IMR-90 (cell line): ENCODE measurements around the gene SF3A1. TPM values are rescaled to one million over a fixed set of nuclear protein-coding genes. Genes with fewer than 3 reads are reported as not detected.

ENCODE experiments used
- ATAC-seq: fragments of 200-7000 bp; cut with Tn5 transposase; 2 replicates; pipeline ENCODE4 v1.9.1; 2020; ENCODE audit warnings: low read depth, mild to moderate bottlenecking, moderate library complexity
- BruUV-seq: library from RNA; stranded (reverse); fragments of 400-500 nt; replicated peaks from 2 replicates; lab custom pipeline; 2021; lab: Mats Ljungman, UMichigan
- CTCF ChIA-PET: fragments of 300-600 bp; formaldehyde crosslinking; extraction: SDS; loops from one replicate; lab custom pipeline; 2021; ENCODE audit warnings: antibody characterized with exemption; lab: Yijun Ruan, JAX
- POLR2A ChIA-PET: fragments of 300-600 bp; sonication (Branson Sonifier 250); formaldehyde crosslinking; loops from one replicate; lab custom pipeline; 2022; ENCODE audit warnings: antibody characterized with exemption; ENCODE audit not compliant: unreplicated experiment; lab: Charles Lee
- DNase-seq: peaks from one replicate; pipeline ENCODE4 v3.0.0; 2013
- H2AFZ ChIP-seq: replicated peaks from 2 replicates; pipeline ENCODE3; 2013; ENCODE audit warnings: low read length, mild to moderate bottlenecking; ENCODE audit not compliant: poor library complexity
- H2AK5ac ChIP-seq: 2 replicates; pipeline ENCODE4 v1.6.1; 2013; ENCODE audit warnings: low read depth, low read length, inconsistent platforms
- H2AK9ac ChIP-seq: replicated peaks from 2 replicates; pipeline ENCODE3; 2013; ENCODE audit warnings: mild to moderate bottlenecking, low read depth, low read length, moderate library complexity; ENCODE audit not compliant: poor library complexity
- H2BK120ac ChIP-seq: 2 replicates; pipeline ENCODE4 v1.6.1; 2013; ENCODE audit warnings: low read depth, low read length, inconsistent platforms
- H2BK15ac ChIP-seq: 3 replicates; pipeline ENCODE4 v1.6.1; 2013; ENCODE audit warnings: low read depth, low read length, inconsistent platforms
- H2BK20ac ChIP-seq: 2 replicates; pipeline ENCODE4 v1.6.1; 2013; ENCODE audit warnings: low read depth, mild to moderate bottlenecking, inconsistent platforms, low read length, moderate library complexity
- H2BK5ac ChIP-seq: 2 replicates; pipeline ENCODE4 v1.6.1; 2013; ENCODE audit warnings: mild to moderate bottlenecking, low read depth, low read length, inconsistent platforms; ENCODE audit not compliant: poor library complexity, severe bottlenecking
- H3K14ac ChIP-seq: replicated peaks from 2 replicates; pipeline ENCODE4 v1.6.1; 2013; ENCODE audit warnings: low read depth, low read length, inconsistent platforms
- H3K18ac ChIP-seq: 2 replicates; pipeline ENCODE4 v1.6.1; 2013; ENCODE audit warnings: low read depth, low read length, control low read depth
- H3K23ac ChIP-seq: 2 replicates; pipeline ENCODE4 v1.6.1; 2013; ENCODE audit warnings: low read depth, low read length, inconsistent platforms
- H3K27ac ChIP-seq: 2 replicates; pipeline ENCODE4 v1.5.1; 2013; ENCODE audit warnings: mild to moderate bottlenecking, control low read depth, low read length; ENCODE audit not compliant: insufficient read depth
- H3K27me3 ChIP-seq: 2 replicates; pipeline ENCODE4 v1.6.1; 2013; ENCODE audit warnings: low read length; ENCODE audit not compliant: control insufficient read depth, insufficient read depth
- H3K36me3 ChIP-seq: 2 replicates; pipeline ENCODE4 v1.6.1; 2013; ENCODE audit warnings: low read length, mixed read lengths; ENCODE audit not compliant: control insufficient read depth, insufficient read depth
- H3K4ac ChIP-seq: 2 replicates; pipeline ENCODE4 v1.6.1; 2013; ENCODE audit warnings: low read depth, low read length, inconsistent platforms
- H3K4me1 ChIP-seq: 2 replicates; pipeline ENCODE4 v1.6.1; 2013; ENCODE audit warnings: low read length, mixed read lengths; ENCODE audit not compliant: control insufficient read depth, insufficient read depth
- H3K4me2 ChIP-seq: 2 replicates; pipeline ENCODE4 v1.6.1; 2013; ENCODE audit warnings: low read depth, mild to moderate bottlenecking, control low read depth, low read length, moderate library complexity
- H3K4me3 ChIP-seq: 2 replicates; pipeline ENCODE4 v1.5.1; 2013; ENCODE audit warnings: low read depth, mild to moderate bottlenecking, control low read depth, low read length, moderate library complexity; ENCODE audit not compliant: insufficient read depth
- H3K56ac ChIP-seq: 2 replicates; pipeline ENCODE4 v1.6.1; 2013; ENCODE audit warnings: low read length, inconsistent platforms; ENCODE audit not compliant: insufficient read depth; ENCODE audit errors: extremely low read depth
- H3K79me1 ChIP-seq, 2 experiments: 2 replicates each; pipeline ENCODE4 v1.6.1; 2013; ENCODE audit warnings: low read length in 2 of 2, inconsistent platforms in 1 of 2, low read depth in 1 of 2
- H3K9ac ChIP-seq: 2 replicates; pipeline ENCODE4 v1.6.1; 2013; ENCODE audit warnings: low read depth, low read length, control low read depth
- H3K9me1 ChIP-seq: 2 replicates; pipeline ENCODE4 v1.6.1; 2013; ENCODE audit warnings: low read length, inconsistent platforms; ENCODE audit not compliant: insufficient read depth
- H3K9me3 ChIP-seq: 2 replicates; pipeline ENCODE4 v1.6.1; 2013; ENCODE audit warnings: low read length; ENCODE audit not compliant: control insufficient read depth, insufficient read depth
- H4K20me1 ChIP-seq: 2 replicates; pipeline ENCODE4 v1.6.1; 2013; ENCODE audit warnings: low read length, inconsistent platforms; ENCODE audit not compliant: insufficient read depth
- H4K5ac ChIP-seq: 2 replicates; pipeline ENCODE4 v1.6.1; 2013; ENCODE audit warnings: mild to moderate bottlenecking, low read depth, low read length, control low read depth
- H4K8ac ChIP-seq, 2 experiments: 2 replicates each; pipeline ENCODE4 v1.6.1; 2013; ENCODE audit warnings: low read depth in 2 of 2, low read length in 2 of 2, control low read depth in 1 of 2, inconsistent platforms in 1 of 2
- H4K91ac ChIP-seq: 2 replicates; pipeline ENCODE4 v1.6.1; 2013; ENCODE audit warnings: low read depth, low read length, inconsistent platforms; ENCODE audit not compliant: insufficient read depth
- CTCF ChIP-seq: conservative IDR thresholded peaks from 2 replicates; pipeline ENCODE4 v1.5.1; 2012; ENCODE audit warnings: mild to moderate bottlenecking, low read depth, low read length, improper control_type of control experiment
- ELK1 ChIP-seq: fragments of 150-350 bp; IDR thresholded peaks from 2 replicates; pipeline ENCODE4 v1.6.1; 2016; ENCODE audit warnings: low read depth, mild to moderate bottlenecking, low read length, moderate library complexity, borderline replicate concordance
- WGBS, 2 experiments: methylation state at CpG; one replicate each; pipeline versions ENCODE4 v1.1.5 to v1.1.7; 2013; ENCODE audit warnings: missing lambda C conversion rate in 2 of 2; ENCODE audit not compliant: insufficient read length in 1 of 2; ENCODE audit errors: extremely low coverage in 2 of 2; 5-methylcytosine and 5-hydroxymethylcytosine counted together
- dilution Hi-C: fragments of 300-500 bp; cut with HindIII; formaldehyde crosslinking; loops from one replicate; pipeline ENCODE4 v1.14.3; 2018; ENCODE audit warnings: low sequenced_read_pairs; ENCODE audit not compliant: unreplicated experiment
- in situ Hi-C: fragments of 300-500 bp; cut with MboI; formaldehyde crosslinking; loops from 3 replicates; pipeline ENCODE4 v1.14.3; 2019; ENCODE audit warnings: low sequenced_read_pairs, inconsistent platforms, mixed read lengths
- intact Hi-C: fragments of 100-400 bp; cut with micrococcal nuclease; formaldehyde crosslinking; loops from 2 replicates; pipeline ENCODE4 v1.10.0; 2022
- polyA plus RNA-seq, 3 experiments: library from polyadenylated mRNA; depleted of rRNA; stranded (reverse); fragments of >200 nt; gene quantifications; 2 replicates each; pipeline ENCODE4 v1.2.3, GENCODE V29; 2012; ENCODE audit warnings: low replicate concordance in 1 of 3
- total RNA-seq: library from RNA; depleted of rRNA; stranded (reverse); fragments of >200 nt; gene quantifications from 2 replicates; pipeline ENCODE4 v1.2.3, GENCODE V29; 2012

The SF3A1 gene
- total and polyA plus RNA-seq, 2 of the 4 experiments (the other 2 are of a cell fraction): 36.9 to 67.2 TPM

GRCh38 chr22:30315962-30316576 is 40.6 kb downstream of the SF3A1 start:
- H3K9ac ChIP-seq: no peak overlapping the region
- peak overlapping the region; percentile 68; the same call in 2 of the 3 replicates for H2BK15ac ChIP-seq
- DNase-seq: peak; percentile 9
- peak overlapping the region; percentile 70 for H3K27ac ChIP-seq
- H4K20me1 ChIP-seq: peaks cover 81% of the 10 kb centered on the region
- peak overlapping the region; percentile 45 for H3K4me2 ChIP-seq
- H2BK120ac ChIP-seq: peak overlapping the region; percentile 65
- peaks cover 45% of the 10 kb centered on the region for H3K4me1 ChIP-seq
- intact Hi-C loops (no loop called here), in situ Hi-C loops (no loop called here), dilution Hi-C loops (no loop called here)
- H3K14ac ChIP-seq: peak overlapping the region; percentile 60
- TF ChIP-seq ELK1: no peak
- TF ChIP-seq CTCF: no peak
- no peaks in the 10 kb centered on the region for H3K9me3 ChIP-seq
- H4K91ac ChIP-seq: peak overlapping the region; percentile 84
- peak overlapping the region; percentile 75 for H3K4ac ChIP-seq
- peak; percentile 15 for ATAC-seq
- H2BK5ac ChIP-seq: peak overlapping the region; percentile 75
- peaks cover 75% of the 10 kb centered on the region for H3K9me1 ChIP-seq
- POLR2A ChIA-PET: no interaction called here
- peaks cover 15% of the 10 kb centered on the region for H3K36me3 ChIP-seq
- peak overlapping the region; percentile 71; the same call in 1 of the 2 replicates for H3K23ac ChIP-seq
- no CpG with 5 or more reads among the region's 2 CpGs for WGBS, 2 experiments
- H2AK5ac ChIP-seq: peak overlapping the region; percentile 94
- H3K56ac ChIP-seq: 0 out of 2 replicates have a peak overlapping the region, but pooled peaks have one; percentile 14
- H3K4me3 ChIP-seq: no peak overlapping the region
- peaks cover 44 to 96% of the 10 kb centered on the region in 2 experiments for H3K79me1 ChIP-seq
- H2AK9ac ChIP-seq: peak overlapping the region; percentile 47
- peak overlapping the region; percentile 67; the same call in 1 of the 2 replicates for H2BK20ac ChIP-seq
- no peak overlapping the region for H2AFZ ChIP-seq
- H4K8ac ChIP-seq: peak overlapping the region; percentile 11; a peak in 3 of 4 replicates
- no peaks in the 10 kb centered on the region for H3K27me3 ChIP-seq
- CTCF ChIA-PET: interaction anchor here (1.0 to 1.3 kb wide), 2 partner anchors 8 to 28 kb away, joined by 3 to 5 read pairs; no protein-coding TSS in a partner anchor
- peak overlapping the region; percentile 52 for H4K5ac ChIP-seq
- BruUV-seq: no TSS peak
- peak overlapping the region; percentile 63 for H3K18ac ChIP-seq
